Psoas muscle (tissue), 8 donors: ENCODE measurements around the gene GYPC. TPM values are rescaled to one million over a fixed set of nuclear protein-coding genes. Genes with fewer than 3 reads are reported as not detected.

Experiments used
- ATAC-seq, 4 donors: fragments of 200-7000 bp; cut with Tn5 transposase; one replicate each; pipeline ENCODE4 v1.9.1; 2020; ENCODE audit warnings: moderate library complexity in 3 of 4, mild to moderate bottlenecking in 2 of 4
- DNase-seq, 2 donors: peaks; one replicate each; pipeline ENCODE4 v3.0.0-alpha.2; 2020
- H3K27ac ChIP-seq: fragments of 200-600 bp; one replicate; pipeline ENCODE4 v1.8.0; 2022
- H3K27me3 ChIP-seq, 3 donors: fragments of 200-600 bp in 1 of 3; one replicate each; pipeline versions ENCODE4 v1.6.1 to v1.8.0; 2013 to 2022; ENCODE audit warnings: low read length in 2 of 3, mild to moderate bottlenecking in 2 of 3, moderate library complexity in 1 of 3; ENCODE audit not compliant: insufficient read depth in 3 of 3
- H3K36me3 ChIP-seq, 2 donors: fragments of 200-600 bp in 1 of 2; one replicate each; pipeline versions ENCODE4 v1.6.1 to v1.8.0; 2013 to 2022; ENCODE audit warnings: low read depth in 1 of 2, mild to moderate bottlenecking in 1 of 2, moderate library complexity in 1 of 2; ENCODE audit not compliant: insufficient read depth in 1 of 2
- H3K4me1 ChIP-seq: fragments of 200-600 bp; one replicate; pipeline ENCODE4 v1.8.0; 2022
- H3K4me3 ChIP-seq: fragments of 200-600 bp; one replicate; pipeline ENCODE4 v1.8.0; 2022; ENCODE audit warnings: mild to moderate bottlenecking
- H3K9me3 ChIP-seq: fragments of 200-600 bp; one replicate; pipeline ENCODE4 v1.8.0; 2022
- WGBS, 3 donors: extraction: QIAGEN DNeasy Blood & Tissue Kit; methylation state at CpG; one replicate each; pipeline versions ENCODE4 v1.1.6 to v1.1.7; 2013; 5-methylcytosine and 5-hydroxymethylcytosine counted together
- intact Hi-C, 2 donors: fragments of 100-400 bp; cut with DNase I; formaldehyde crosslinking; loops; one replicate each; pipeline versions ENCODE4 v1.11.0 to v1.14.2; 2022
- long read RNA-seq, 2 donors: library from polyadenylated mRNA; unstranded; transcript quantifications; one replicate each; pipeline ENCODE4 v2.0.0, GENCODE V29; 2021
- polyA plus RNA-seq, 3 donors: library from polyadenylated mRNA; stranded (reverse); fragments of 200-250 nt; gene quantifications; one replicate each; pipeline ENCODE4 v1.2.3, GENCODE V29; 2013
- total RNA-seq, 4 donors: library from RNA; stranded (reverse); fragmentation: NEBNext Ultra II Directional in 2 of 4; extraction: Animal tissue kit (Norgen Biotek cat#: 25700) in 2 of 4; gene quantifications; one replicate each; pipeline versions ENCODE4 v1.2.1 to v1.2.4, GENCODE V29; 2021 to 2023
- TF ChIP-seq, protein P1 (sequence below): fragments of 200-600 bp; IDR thresholded peaks from one replicate; pipeline ENCODE4 v1.8.0; 2022; ENCODE audit warnings: antibody characterized with exemption
- donor health status: healthy with polysubstance abuse.
- donor health status: DM: no; HTN: no; CAD: no; lungs with moderate emphysema.
- donor health status: Bipolar disorder and iron deficiency.
- donor health status: healthy.
- donor health status: DM: yes; HTN: yes; CAD: no.
- donor health status: DM: no; HTN: no; CAD: no.
- donor health status: DM: no; HTN: no; CAD: no.
- donor health status: DM: yes; HTN: yes; CAD: no.

Gene GYPC, protein sequence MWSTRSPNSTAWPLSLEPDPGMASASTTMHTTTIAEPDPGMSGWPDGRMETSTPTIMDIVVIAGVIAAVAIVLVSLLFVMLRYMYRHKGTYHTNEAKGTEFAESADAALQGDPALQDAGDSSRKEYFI
- total RNA-seq = 10 to 100 TPM; 53.4 to 92.7 (median 63.3) TPM
- 100 to 1,000 TPM in 2 of 3 donors, 10 to 100 TPM in 1; 93.2 to 144 (median 114) TPM for polyA plus RNA-seq
- long read RNA-seq, donor 1, transcript GYPC-201 (4 exons, 1,246 nt) = major isoform, 17 of 35 reads
- long read RNA-seq, donor 1, partial matches to known transcripts = 16 of 35 reads
- long read RNA-seq, donor 1, other reads (novel, unspliced or antisense) = 1 of 35 reads
- long read RNA-seq, donor 2, transcript GYPC-201 (4 exons, 1,246 nt) = major isoform, 45 of 58 reads
- long read RNA-seq, donor 2, transcript GYPC-203 (3 exons, 932 nt) = minor isoform, 6 of 58 reads
- long read RNA-seq, donor 2, partial matches to known transcripts = 5 of 58 reads
- long read RNA-seq, donor 2, other reads (novel, unspliced or antisense) = 2 of 58 reads

DNA sequence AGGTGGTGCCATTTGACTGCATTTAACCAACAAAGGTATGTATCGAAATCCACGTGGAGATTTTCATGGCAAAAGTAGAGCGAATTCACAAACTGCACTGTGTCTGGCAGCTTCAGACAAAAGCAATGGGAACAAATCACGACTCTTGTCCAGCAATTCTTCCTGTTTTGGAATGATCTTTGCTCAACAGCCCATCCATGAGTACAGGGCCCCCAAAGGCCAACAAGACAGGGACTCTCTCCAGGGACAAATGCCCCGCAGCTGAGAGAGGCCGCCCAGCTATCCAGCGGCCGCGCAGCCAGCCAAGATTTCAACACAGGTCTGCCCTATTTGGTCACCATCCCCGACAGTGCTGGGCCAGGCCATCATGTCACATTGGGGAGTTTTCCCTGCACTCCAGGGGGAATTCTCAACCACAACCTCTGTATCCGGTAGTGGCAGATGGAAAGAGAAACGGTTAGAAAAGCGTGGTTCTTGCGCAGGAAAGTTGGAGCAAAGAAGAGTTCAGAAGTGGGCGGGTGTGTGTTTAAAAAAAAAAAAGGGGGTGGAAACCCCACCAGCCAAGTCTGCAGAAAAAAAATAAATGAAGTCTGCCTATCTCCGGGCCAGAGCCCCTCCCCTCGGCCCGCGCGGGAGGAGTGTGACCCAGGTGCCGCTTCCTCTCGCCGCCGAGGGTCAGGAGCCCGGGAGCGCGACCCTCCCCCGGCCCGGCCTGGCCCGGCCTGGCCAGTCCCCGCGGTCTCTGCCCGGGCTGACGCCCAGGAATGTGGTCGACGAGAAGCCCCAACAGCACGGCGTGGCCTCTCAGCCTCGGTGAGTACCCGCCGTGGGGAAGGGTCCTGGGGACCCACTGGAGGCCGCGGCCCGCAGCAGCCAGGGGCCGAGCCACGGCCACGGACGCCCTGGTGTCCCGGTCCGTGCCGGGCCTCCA lies at the start of gene GYPC:
Gene GYPC, plus strand, starts transcription at position 659 of the 931 bp plus-strand sequence. Its CDS starts 106 bp downstream, at position 765.
- no peaks in the 10 kb centered on the region for H3K36me3 ChIP-seq
- TF ChIP-seq, protein P1, sequence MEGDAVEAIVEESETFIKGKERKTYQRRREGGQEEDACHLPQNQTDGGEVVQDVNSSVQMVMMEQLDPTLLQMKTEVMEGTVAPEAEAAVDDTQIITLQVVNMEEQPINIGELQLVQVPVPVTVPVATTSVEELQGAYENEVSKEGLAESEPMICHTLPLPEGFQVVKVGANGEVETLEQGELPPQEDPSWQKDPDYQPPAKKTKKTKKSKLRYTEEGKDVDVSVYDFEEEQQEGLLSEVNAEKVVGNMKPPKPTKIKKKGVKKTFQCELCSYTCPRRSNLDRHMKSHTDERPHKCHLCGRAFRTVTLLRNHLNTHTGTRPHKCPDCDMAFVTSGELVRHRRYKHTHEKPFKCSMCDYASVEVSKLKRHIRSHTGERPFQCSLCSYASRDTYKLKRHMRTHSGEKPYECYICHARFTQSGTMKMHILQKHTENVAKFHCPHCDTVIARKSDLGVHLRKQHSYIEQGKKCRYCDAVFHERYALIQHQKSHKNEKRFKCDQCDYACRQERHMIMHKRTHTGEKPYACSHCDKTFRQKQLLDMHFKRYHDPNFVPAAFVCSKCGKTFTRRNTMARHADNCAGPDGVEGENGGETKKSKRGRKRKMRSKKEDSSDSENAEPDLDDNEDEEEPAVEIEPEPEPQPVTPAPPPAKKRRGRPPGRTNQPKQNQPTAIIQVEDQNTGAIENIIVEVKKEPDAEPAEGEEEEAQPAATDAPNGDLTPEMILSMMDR = no peak
- ATAC-seq (peak; percentile 64 to 70 (median 67)), DNase-seq (peak; percentile 90 to 94)
- H3K27me3 ChIP-seq = no peaks in the 10 kb centered on the region
- WGBS, 3 donors = 3% methylated on average over 38 to 51 of the region's 51 CpGs
- no peaks in the 10 kb centered on the region for H3K9me3 ChIP-seq
- peak within 1 kb of the TSS; percentile 85 for H3K4me3 ChIP-seq
- peak within 1 kb of the TSS; percentile 97 for H3K27ac ChIP-seq
- intact Hi-C loops = loop anchor here in 1 of 2 donors (5.0 kb wide), 1 partner anchor 42 kb away; no protein-coding TSS in a partner anchor
- peaks cover 39% of the 10 kb centered on the region for H3K4me1 ChIP-seq

DNA sequence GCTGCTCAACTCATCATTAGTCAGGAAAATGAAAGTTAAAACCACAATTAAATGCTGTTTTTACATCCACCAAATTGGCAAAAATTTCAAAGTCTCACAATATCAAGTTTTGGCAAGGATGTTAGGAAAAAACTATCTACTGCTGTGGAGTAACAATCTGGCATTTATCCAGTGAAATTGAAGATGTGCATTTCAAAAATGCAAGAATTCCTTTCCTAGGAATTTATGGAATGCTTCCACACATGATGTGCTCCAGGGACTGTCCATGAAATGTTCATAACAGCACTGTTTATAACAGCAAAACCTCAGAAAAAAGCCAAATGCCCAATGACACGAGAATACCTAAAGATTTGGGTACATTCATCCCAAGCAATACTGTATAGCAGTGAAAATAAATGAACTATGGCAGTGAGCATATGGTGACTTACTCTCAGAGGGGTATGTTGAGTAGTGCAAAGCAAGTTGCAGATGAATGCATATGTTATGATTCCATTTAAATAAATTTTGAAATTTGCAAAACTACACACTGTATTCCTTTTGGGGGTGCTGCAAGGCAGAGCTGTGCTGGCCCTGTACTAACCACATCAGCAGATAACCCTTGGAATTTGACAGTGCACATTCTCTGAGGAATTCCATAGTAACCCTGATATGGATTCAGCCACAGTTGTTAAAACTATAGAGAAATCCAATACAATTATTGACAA lies 41.3 kb upstream of the GYPC start:
- Histone ChIP-seq H3K9me3 (no peaks in the 10 kb centered on the region), H3K36me3 (no peaks in the 10 kb centered on the region), H3K4me3 (no peak overlapping the region), H3K27ac (no peak overlapping the region), H3K4me1 (no peaks in the 10 kb centered on the region), H3K27me3 (no peaks in the 10 kb centered on the region)
- DNase-seq = no peak
- intact Hi-C loops = no loop called here
- ATAC-seq = no peak
- 35 to 54% (median 42%) methylated on average over 1 of the region's 1 CpG for WGBS, 3 donors
- TF ChIP-seq, protein P1 = no peak

DNA sequence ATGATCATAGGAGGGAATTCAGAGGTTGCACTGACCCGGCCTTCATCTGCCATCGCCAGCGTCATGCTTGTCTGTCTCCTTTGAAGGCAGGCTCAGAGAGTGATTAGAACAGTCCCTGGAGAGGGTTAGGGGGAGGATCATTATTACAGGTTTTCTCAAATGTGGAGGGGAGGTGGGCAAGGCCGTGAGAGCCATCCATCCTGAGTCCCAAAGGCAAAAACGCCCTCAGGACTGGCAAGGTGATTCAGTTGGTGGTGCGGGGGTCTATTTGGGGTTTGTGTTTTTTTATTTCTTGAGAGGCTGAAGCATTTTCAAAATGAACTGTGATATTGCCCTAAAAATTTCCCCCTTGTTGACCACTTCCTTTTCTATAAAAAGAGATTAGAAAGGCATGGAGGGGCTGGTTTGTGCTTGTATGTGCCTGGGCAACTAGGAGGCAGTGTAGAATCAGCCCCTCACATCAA lies 39.3 kb upstream of the GYPC start:
- TF ChIP-seq, protein P1 = no peak
- ATAC-seq (no peak), DNase-seq (no peak)
- intact Hi-C loops = no loop called here
- Histone ChIP-seq H3K27ac (no peak overlapping the region), H3K4me3 (no peak overlapping the region), H3K36me3 (no peaks in the 10 kb centered on the region), H3K27me3 (peaks cover 0 to 2% (median 0%) of the 10 kb centered on the region in 3 donors), H3K9me3 (no peaks in the 10 kb centered on the region), H3K4me1 (no peaks in the 10 kb centered on the region)
- 84 to 86% (median 84%) methylated on average over 6 of the region's 6 CpGs for WGBS, 3 donors

DNA sequence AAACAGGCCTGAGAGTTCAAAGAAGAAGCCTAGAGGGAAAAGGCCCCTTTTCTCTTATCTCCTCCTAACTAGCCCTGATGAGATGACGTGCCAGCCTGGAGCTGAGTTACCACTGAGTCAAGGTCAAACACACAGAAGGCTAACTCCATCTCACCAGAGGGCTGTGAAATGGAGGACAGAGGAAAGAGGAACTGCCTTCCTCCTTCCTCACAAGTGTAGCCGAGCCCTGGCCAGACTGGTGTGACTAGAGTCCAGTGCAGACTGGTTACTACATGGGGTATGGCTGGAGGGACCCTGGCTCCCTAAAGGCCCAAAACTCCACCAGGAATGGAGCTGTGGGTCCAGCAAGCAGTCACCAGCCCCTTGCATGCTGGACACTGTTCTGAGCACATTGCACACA lies 35.7 kb upstream of the GYPC start:
- 92% methylated on average over 2 of the region's 2 CpGs for WGBS, 3 donors
- no peaks in the 10 kb centered on the region for H3K4me1 ChIP-seq
- no peaks in the 10 kb centered on the region for H3K36me3 ChIP-seq
- H3K4me3 ChIP-seq = no peak overlapping the region
- H3K27me3 ChIP-seq = peaks cover 0 to 2% (median 0%) of the 10 kb centered on the region in 3 donors
- H3K27ac ChIP-seq = no peak overlapping the region
- ATAC-seq (no peak), DNase-seq (no peak)
- no peaks in the 10 kb centered on the region for H3K9me3 ChIP-seq
- intact Hi-C loops = no loop called here
- TF ChIP-seq, protein P1 = no peak
